HTR-8/SVneo (cell line): Measurements from ENCODE around the gene NCL.
"Not testable (repeated sequence)": the region's sequence is repeated elsewhere in the genome, so short reads cannot be mapped to it uniquely, and the experiment has no call there.

Experiments used
- DNase-seq: peaks from one replicate; pipeline ENCODE4 v3.0.0; 2011; ENCODE audit warnings: low spot score, mixed read lengths; ENCODE audit not compliant: insufficient read length
- FAIRE-seq: peaks from 2 replicates; lab custom pipeline; 2011; peaks lifted over from hg19 to GRCh38; lab: Jason Lieb, UNC

The NCL gene

DNA sequence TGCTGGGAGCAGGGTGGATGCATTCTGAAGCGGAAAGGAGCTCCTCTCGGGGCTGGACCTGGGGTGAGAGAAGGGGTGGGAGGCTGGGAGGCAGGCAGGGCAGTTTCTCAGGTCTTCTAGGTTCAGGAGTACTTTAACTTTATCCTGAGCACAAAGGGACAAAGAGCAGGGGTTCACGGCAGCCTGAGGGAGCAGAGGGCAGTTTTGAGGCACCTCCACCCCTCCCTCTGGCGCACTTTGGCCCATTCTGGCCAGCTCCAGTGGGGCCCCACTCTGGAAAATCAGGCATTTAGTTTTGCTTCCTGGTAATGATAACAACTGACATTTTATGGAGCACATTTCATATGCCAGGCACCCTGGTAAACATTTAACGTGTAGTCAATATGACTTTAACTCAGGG lies 54.5 kb downstream of the NCL start:
- FAIRE-seq (no peak), DNase-seq (no peak)

DNA sequence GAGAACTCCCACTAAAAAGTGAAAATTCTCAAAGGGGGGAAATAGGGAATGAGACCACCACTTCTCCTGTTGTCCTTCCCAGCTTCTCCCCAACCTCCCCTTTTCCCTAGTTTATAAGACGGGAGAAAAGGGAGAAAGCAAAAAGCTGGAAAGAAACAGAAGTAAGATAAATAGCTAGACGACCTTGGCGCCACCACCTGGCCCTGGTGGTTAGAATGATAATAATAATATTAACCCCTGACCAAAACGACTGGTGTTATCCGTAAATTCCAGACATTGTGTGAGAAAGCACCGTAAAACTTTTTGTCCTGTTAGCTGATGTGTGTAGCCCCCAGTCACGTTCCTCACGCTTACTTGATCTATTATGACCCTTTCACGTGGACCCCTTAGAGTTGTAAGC lies 56.0 kb downstream of the NCL start:
- not testable (repeated sequence) for DNase-seq, FAIRE-seq

DNA sequence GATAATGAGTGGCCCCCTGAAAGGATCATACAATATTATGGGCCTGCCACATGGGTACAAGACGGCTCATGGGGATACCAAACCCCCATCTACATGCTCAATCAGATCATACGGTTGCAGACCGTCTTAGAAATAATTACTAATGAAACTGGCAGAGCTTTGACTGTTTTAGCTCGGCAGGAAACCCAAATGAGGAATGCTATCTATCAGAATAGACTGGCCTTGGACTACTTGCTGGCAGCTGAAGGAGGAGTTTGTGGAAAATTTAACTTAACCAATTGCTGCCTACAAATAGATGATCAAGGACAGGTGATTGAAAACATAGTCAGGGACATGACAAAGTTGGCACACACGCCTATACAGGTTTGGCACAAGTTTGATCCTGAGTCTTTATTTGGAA lies 56.6 kb downstream of the NCL start:
- not testable (repeated sequence) for FAIRE-seq, DNase-seq

DNA sequence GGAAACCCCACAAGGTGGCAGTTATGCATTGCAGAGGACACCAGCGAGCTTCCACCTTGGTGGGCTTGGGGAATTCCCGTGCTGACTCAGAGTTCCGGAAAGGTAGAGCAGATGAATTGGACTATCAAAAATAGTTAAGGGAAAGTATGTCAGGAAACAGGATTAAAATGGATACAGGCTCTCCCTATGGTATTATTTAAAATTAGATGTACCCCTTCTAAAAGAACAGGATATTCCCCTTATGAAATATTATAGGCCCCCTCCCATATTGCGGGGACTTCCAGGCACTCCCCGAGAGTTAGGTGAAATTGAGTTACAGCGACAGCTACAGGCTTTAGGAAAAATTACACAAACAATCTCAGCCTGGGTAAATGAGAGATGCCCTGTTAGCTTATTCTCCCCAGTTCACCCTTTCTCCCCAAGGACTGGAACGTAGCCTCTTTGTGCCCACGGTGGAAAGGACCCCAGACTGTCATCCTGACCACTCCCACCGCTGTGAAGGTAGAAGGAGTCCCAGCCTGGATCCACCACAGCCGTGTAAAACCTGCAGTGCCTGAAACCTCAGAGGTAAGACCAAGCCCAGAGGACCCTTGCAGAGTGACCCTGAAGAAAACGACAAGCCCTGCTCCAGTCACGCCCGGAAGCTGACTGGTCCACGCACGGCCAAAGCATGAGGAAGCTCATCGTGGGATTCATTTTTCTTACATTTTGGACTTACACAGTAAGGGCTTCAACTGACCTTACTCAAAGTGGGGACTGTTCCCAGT lies 58.5 kb downstream of the NCL start:
- not testable (repeated sequence) for DNase-seq

DNA sequence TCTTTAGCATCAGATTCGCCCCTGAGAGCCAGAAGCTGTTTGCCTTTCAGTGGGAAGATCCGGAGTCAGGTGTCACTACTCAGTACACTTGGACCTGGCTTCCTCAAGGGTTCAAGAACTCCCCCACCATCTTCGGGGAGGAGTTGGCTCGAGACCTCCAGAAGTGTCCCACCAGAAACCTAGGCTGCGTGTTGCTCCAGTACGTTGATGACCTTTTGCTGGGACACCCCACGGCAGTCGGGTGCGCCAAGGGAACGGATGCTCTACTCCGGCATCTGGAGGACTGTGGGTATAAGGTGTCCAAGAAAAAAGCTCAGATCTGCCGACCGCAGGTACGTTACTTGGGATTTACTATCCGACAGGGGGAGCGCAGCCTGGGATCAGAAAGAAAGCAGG lies 60.1 kb downstream of the NCL start:
- not testable (repeated sequence) for DNase-seq, FAIRE-seq

More for the DNA sequence above, 58.5 kb downstream of the NCL start:
- FAIRE-seq: not testable (repeated sequence)
